Measurements from ENCODE around the gene JPH3.
"Not testable (repeated sequence)": the region's sequence is repeated elsewhere in the genome, so short reads cannot be mapped to it uniquely, and the experiment has no call there.

Gene JPH3

DNA sequence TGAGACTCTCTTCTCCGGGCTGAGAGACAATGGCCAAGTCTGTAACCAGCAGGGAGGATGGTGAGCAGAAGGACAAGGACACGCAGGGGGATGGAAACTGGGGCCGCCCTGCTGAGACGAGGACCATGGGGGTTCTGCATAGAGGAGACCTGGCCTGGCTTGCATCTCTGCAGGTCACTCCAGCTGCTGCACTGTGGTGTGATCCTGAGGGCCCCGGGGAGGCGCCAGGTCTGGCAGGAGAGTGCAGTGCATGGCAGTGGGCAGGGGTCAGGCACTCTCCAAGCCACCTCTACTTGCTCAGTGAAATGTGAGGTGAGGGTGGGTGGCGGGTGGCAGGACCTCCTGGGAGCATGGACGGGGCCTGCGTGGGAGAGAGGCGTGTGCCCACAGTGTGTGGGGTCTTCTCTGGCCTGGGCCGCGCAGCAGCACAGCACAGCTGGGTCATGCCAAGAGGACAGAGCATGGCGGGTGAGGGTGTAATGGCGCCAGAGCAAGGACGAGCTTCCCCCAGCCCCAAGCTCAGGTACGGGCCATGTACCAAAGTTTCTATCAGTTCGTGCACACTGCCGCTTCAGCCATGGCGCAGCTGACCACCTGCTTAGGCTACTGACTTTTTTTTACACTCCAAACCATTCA is 120.4 kb downstream of the JPH3 start:
- DNase-seq: no peak

DNA sequence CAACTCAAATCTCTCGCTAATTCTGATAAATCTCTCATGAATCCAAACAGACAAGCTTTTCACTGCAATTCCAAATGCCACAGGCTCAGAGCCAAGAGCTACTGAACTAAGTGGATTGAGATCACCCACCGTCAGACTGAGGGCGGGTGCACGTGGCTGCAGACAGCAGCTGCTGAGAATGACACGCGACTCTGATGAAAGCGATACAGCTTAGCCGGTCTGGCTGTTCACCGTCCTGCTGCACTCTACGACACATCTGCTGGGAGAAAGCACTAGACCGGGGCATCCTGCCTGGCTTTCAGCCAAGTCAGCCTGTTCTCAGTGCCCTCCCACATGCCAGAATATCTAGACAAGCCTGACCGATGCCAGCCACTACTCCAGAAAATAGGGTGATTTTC is 120.9 kb downstream of the JPH3 start:
- DNase-seq: peak; percentile 69

DNA sequence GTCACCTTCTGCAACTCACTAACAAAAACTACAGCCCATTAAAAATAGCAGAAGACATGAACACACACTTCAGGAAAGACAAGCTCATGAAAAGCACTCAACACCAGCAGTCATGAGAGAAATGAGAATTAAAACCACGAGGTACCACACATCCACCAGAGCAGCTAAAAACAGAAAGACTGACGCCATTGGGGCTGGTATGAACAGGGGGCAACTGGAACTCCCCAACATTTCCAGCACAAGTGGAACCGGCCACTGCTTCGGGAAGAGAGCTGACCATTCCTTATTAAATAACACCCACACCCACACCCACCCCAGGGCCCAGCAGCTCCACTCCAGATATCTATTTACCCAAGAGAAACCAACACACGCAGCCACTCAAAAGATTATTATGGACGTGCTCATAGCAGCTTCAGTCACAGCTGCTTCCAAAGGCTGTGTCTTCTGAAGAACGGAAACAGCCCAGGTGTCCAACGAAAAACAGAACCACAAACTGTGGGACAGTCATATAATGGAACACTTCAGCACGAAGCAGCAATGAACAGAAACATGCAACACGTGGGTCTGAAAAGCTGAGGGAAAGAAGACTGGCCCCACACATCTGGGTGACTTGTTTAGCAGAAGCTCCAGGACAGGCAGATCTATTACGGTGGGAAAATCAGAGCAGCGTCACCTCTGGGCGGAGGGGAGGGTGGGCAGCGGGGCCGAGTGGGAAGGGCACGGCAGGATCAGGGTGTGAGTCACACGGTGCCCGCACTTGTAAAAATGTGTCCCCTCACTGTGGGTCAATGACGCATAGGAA is 122.4 kb downstream of the JPH3 start:
- DNase-seq: no peak

DNA sequence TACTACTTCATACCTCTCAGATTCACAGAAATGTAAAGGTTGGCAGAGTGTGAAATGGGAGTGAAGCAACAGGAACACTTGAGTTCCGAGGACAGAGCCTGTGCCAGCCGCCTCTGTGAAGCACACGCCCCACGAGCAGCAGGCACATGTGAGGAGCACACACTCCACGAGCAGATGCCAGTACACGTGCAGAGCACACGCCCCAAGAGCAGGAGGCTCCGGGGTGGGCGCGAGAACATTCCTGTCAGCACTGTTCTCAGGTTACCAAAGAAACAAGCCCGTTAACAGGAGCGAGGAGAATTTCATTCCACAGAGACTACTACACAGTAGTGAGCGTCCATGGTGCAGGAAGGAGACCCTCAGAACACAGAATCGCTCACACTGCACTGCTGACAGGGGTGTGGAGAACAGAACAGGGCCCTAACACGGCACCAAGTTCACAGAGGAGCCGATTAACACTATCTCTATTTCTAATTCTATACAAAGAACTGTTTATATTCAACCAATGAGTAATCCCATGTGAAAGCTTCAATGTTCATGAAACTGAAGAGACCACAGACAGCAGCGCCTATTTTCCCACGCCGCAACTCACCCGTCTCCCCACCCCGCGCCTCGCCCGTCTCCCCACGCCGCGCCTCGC is 123.4 kb downstream of the JPH3 start:
- DNase-seq: no peak

DNA sequence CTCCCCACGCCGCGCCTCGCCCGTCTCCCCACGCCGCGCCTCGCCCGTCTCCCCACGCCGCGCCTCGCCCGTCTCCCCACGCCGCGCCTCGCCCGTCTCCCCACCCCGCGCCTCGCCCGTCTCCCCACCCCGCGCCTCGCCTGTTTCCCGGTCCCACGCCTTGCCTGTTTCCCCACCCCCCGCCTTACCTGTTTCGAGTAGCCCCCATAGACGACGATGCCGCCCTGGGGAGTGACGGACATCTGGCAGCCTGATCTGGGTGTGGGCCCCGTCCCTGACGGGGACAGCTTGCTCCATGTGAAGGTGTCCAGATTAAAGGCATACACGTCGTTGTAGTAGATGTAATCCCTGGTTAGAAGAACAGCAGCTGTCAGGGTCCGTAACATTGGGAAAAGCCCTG is 124.3 kb downstream of the JPH3 start:
- not testable (repeated sequence) for DNase-seq

DNA sequence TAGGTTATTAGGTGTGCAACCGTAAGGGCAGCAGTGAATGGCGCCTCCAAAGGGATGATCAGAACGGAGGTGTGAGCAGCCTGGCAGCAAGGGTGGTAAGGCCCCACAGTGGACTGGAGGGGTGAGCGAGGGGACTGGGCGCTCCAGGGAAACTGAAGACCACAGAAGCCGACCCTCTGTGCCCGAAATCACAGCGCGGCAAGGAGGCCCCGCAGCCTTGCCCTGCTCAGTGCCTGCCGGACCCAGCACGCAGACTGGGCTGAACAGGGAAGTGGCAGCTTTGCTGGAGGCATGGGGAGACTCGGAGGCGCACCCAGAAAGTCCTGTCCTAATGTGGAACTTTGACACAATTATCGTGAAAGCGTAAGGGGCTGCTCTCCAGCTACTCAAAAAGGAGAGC is 125.0 kb downstream of the JPH3 start:
- no peak for DNase-seq

DNA sequence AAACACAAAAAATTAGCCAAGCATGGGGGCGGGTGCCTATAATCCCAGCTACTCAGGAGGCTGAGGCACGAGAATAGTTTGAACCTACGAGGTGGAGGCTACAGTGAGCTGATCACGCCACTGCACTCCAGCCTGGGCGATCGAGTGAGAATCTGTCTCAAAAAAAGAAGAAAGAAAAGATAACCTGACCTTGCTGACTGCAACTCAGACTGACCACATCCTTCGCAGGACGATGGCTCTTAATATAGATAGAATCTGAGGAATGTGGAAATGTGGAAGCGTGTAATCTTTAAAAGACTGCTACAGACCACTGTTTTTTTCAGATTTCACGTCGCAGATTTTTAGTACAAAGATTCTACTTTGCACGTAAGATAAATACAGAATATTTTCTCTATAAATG is 125.7 kb downstream of the JPH3 start:
- DNase-seq: no peak

DNA sequence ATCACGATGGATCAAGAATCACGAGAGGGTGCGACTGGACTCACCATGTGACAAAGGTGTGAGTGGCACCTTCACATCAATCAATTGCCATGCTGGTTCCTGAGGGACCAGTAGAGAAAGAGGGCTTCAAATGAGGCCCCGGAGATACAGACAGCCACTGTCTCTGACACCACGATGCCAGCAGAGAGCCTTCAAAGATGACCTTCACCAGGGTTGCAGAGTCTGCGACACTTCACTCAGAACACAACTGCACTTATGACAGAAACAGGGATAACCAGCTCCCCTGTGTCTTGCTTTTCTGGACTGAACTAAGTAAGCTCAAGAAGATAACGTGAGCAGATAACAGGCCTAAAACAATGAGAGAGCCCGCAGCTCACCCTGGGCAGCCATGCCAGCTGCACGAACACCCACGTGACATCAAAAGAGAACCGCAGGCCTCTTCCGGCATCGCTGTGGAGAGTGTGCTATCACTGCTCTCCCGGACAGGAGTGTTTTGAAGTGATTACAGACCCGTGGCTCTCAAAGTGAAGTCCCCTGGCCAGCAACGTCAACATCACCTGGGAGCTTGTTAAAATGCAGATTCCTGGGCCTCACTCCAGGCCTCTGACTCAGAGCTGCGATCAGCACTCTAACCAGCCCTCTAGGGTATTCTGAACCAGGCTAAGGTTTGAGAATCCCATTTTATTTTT is 127.1 kb downstream of the JPH3 start:
- DNase-seq: no peak

DNA sequence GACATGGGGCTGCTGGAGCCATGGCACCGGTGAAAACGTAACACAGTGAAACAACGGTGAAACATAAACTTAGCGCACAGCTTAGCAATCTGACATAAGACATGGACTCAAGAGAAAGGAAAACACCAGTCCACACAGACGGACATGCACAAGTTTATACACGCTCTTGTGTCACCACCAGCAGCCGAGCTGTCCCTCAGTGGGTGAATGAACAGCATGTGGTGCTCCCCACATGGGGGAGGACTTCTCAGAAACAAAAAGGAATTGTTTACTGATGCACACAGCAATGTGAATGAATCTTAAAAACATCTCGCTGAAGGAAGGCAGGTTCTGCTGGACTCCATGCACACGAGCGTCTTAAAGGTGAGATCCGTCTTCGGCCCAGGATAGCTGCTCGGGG is 129.3 kb downstream of the JPH3 start:
- DNase-seq: no peak

DNA sequence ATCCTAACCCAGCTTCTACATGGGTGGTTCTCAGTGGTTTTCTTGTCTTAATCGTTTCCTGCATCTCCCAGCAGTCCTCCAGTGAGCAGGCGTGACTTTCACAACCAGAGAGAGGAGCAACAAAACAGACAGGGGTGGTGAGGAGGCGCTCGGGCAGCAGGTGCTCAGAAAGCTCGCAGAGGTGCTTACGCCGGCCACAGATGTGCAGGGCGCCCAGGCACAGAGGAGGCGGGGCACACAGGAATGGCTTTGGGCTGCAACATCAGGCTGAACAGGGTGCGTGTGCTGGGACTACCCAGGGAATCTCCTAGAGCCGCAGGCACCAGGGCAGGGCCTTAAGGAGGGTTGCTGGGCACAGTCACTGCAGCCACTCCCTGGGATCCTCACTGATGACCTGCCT is 130.9 kb downstream of the JPH3 start:
- no peak for DNase-seq

DNA sequence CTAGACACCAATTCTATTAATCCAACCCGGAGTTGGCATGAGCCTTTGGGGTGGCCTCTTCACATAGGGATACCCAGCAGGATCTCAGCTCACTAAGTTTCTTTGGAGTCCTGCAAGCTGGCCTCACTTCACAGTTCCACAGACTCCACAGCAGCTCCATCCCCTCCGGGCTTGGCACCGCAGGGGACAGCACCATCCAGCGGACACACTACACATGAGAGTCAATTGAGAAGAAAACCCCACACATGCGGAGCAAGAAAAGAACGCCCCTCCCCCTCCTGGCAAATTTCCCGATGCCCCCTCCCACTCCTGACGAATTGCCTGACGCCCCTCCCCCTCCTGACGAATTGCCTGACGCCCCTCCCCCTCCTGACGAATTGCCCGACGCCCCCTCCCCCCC is 132.3 kb downstream of the JPH3 start:
- no peak for DNase-seq

DNA sequence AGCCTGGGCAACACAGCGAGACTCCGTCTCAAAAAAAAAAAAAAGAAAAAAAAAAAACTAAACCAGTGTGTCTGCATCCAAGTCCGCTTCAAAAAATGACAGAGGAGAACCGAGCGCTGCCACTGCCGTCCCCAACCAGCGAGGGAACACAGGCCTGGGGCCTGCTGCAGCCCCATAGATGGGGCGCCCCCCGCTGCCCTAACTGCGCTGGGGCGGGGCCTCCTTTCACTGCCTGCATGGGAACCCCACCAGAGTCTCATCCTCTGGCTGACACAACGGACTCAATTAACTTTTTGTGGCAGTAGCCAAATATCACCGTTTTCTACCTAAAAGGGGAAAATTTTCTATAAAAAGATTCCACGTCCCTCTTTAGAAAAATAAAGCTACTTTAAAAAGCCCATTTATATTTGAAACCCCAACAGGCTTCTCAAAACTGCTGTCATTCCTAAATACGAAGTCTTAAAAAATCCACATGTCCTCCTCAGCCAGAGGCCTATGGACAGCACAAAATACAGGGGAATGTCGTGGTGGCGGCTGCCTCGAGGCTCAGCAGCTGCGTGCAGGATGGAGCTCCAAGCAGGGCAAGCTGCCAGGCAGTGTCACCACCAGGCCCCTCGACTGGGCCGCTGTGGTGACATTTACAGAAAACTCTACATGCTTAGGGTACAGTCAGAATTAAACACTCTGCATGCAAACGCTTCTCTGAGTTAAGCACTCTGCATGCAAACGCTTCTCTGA is 133.1 kb downstream of the JPH3 start:
- peak; percentile 49 for DNase-seq

DNA sequence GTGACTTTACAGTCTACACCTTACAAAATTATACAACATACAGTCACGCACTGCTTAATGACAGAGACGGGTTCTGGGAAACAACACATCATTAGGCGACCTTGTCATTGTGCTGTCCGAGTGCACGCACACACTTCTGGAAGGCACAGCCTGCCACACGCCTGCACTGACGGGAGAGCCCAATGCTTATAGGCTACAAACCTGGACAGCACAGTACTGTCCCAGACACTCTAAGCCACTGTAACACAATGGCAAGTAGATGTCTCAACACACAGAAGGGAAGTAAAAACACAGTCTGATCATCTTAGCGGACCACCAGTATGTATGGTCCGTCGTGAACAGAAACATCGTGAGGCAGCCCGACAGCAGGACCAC is 133.7 kb downstream of the JPH3 start:
- no peak for DNase-seq

DNA sequence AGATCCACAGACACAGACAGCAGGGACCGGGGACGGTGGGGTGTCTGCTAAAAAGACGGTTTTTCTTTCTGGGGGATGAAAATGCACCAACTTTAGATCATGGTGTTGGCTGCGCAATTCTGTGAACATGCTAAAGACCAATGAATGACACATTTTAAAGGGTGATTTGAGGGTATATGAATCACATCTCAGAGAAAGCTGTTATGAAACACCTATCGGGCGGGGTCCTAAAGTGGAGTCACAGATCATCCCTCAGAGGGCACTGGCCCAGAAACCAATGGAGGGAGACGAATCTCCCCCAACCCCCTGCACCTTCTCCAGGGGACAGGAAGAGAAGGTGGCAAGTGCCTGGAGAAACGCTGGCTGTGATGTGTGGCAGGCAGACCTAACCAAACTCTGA is 137.5 kb downstream of the JPH3 start:
- no peak for DNase-seq

DNA sequence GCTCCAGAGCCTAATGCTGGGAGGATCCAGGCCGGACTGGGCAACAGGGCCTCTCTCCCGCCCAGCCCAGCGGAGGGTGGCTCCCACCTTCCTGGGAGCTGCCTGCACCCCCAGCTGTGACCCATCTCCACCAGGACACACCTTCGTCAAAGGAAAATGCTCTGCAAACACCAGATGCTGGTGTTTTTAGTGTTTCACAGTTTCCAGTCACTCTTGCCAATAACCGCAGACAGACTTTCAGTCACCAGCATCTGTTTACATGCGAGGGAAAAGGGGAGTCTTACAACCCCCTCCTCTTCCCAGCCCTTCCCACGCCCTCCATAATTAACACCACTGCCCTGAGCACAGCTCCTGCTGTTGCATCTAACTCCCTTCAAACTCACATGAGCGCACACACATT is 138.1 kb downstream of the JPH3 start:
- no peak for DNase-seq

DNA sequence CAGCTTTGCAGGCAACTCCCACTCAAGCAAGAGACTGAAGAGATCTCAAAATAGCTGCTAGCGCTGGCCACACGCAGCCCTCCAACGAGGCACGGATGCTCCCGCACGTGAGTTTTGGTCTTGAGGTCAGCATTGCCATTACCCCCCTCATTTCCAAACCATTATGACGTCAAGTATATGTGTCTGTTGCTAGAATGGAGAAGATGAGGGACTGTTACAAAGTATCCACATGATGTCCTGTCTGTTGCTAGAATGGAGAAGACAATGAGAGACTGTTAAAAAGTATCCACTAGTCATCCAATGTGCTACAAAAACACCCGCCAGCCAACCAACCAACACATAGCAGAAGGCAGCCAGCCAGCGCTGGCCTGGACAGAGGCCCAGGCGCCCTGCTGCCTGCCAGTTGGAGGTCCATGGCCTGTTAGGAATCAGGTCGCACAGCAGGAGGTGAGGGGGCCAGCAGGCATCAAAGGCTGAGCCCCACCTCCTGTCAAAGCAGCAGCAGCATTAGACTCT is 138.7 kb downstream of the JPH3 start:
- DNase-seq: peak; percentile 54

DNA sequence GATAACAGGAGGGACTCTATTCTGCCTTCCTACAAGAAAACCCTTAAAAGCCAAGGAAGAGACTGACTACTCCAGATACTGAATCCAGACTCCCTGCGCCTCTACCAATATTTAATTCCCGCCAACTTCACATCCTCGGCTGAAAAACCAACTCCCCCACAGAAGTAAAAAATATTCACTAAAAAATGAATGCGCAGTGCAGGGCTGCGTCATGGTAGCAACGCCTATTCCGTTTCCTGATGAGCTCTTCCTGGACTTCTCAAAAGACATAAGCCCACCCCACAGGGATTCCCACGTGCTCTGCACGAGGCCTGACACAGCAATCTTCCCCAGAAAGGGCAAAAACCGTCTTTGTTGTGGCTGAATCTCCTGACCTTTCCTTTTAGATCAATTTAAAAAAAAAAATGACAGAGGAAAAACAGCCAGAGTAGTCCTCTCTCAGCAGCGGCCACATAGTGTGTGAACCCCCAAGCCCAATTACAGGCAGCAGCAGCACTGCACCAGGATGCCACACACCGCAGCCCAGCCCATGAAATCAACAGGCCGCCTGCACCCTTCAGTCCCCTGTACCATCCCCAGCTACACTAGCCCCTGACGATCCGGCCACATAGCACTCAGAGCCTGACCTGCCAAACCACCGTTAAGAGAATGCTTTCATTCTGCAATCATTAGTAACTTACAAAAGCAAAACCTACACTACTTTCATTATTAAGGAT is 139.6 kb downstream of the JPH3 start:
- no peak for DNase-seq

DNA sequence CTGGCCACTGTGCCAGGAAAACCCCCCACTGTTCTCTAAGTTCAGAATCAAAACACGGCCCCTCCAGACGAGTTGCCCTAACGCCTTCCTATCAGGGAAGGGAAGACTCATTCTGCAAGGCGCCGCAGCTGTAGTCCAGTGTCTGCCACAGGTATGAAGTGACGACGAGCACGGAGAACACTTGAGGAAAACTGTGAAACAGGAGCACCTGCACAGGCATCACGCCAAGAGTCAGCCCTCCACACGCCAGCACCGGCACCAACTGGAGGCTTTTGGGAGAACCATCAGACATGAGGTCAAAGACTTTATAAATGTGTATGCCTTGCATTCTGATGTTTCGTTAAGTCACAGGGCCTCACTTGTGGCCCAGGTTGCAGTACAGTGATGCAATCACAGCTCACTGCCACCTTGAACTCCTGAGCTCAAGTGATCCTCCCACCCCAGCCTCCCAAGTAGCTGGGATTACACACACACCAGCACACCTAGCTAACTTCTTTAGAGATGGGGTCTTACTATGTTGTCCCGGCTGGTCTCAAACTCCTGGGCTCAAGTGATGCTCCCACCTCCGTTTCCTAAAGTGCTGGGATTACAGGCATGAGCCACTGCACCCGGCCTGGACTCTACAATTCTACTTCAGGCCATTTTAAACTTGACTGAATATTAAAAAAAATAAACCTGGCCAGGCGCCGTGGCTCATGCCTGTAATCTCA is 140.6 kb downstream of the JPH3 start:
- no peak for DNase-seq

DNA sequence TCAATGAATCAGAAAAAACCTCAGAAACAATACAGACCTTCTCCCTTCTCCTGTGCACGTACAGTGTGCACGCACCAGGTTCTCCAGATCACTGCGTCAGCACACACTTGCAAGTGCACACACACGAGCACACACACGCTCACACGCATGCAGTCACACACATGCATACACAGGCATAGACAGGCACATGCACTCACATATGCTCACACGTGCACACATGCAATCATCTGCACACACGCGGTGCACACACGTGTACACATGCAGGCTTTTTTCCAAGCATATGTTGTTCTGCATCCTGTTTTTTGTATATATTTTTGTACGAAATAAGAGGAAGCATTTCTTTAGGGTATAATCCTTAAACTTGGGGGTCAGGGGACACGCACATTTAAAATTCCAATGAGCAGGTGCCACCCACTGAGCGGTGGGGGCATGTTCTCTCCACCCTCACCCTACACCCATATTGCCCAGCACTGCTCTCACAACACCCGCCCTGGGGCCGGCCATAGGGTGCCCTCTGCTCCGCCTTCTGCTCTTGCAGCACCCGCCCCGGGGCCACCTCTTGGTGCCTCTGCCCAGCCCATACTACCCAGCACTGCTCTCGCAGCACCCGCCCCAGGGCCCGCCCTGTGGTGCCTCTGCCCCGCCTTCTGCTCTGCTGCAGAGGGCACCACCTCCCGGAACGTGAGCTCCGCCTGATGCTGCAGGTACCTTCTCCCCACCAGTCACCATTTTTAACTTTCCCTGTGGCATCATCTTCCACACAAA is 142.6 kb downstream of the JPH3 start:
- DNase-seq: no peak

DNA sequence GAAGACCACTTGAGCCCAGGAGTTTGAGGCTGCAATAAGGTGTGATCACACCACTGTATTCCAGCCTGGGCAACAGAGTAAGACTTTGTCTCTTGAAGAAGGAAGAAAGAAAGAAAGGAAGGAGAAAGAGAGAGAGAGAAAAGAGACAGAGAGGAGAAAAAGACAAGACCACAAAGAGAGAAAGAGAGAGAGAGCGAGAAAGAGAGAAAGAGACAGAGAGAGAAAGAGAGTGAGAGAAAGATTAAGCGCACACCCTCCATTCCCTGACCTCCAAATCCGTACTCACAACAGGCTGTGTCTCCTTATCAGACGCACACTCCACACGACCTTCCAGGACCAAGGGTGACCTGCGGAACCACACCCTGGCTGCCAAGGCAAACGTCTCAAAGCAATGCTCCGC is 143.9 kb downstream of the JPH3 start:
- DNase-seq: no peak

Data from right forelimb (tissue), 1 donor.